Neural cell (in vitro differentiated cells): Measurements from ENCODE around the gene CHD9NB. TPM values are rescaled to one million over a fixed set of nuclear protein-coding genes. Genes with fewer than 3 reads are reported as not detected.

Experiments used
- H2AFZ ChIP-seq: fragments of 200-600, 300-800 bp; sonication (generic), shearing (Covaris generic); 2 replicates; pipeline ENCODE4 v1.6.0; 2014; ENCODE audit warnings: low read depth, mild to moderate bottlenecking, antibody characterized with exemption, low read length, moderate library complexity
- H3F3A ChIP-seq: fragments of 200-600 bp; shearing (Covaris generic); 2 replicates; pipeline ENCODE4 v1.6.1; 2016; ENCODE audit warnings: mild to moderate bottlenecking, moderate library complexity, mixed read lengths, antibody characterized with exemption, low read length; ENCODE audit not compliant: insufficient read depth, poor library complexity, severe bottlenecking
- H3K27ac ChIP-seq: fragments of 200-600, 300-800 bp; sonication (generic), shearing (Covaris generic); 2 replicates; pipeline ENCODE4 v1.5.1; 2014; ENCODE audit warnings: mild to moderate bottlenecking, low read length, moderate library complexity
- H3K27me3 ChIP-seq: fragments of 300-800, 200-600 bp; sonication (generic), shearing (Covaris generic); 2 replicates; pipeline ENCODE4 v1.6.0; 2014; ENCODE audit warnings: mild to moderate bottlenecking, low read depth, low read length, moderate library complexity; ENCODE audit not compliant: insufficient read depth
- H3K36me3 ChIP-seq: fragments of 300-800, 200-600 bp; sonication (generic), shearing (Covaris generic); 2 replicates; pipeline ENCODE4 v1.5.1; 2014; ENCODE audit warnings: mild to moderate bottlenecking, antibody characterized with exemption, low read length, moderate library complexity; ENCODE audit not compliant: insufficient read depth
- H3K4me2 ChIP-seq: fragments of 300-800, 200-600 bp; sonication (generic), shearing (Covaris generic); 2 replicates; pipeline ENCODE4 v1.6.0; 2014; ENCODE audit warnings: mild to moderate bottlenecking, low read length
- H3K4me3 ChIP-seq: fragments of 300-800, 200-600 bp; sonication (generic), shearing (Covaris generic); 2 replicates; pipeline ENCODE4 v1.5.1; 2014; ENCODE audit warnings: mild to moderate bottlenecking, low read length, moderate library complexity
- H3K79me2 ChIP-seq: fragments of 200-600 bp; shearing (Covaris generic); replicated peaks from 2 replicates; pipeline ENCODE4 v1.6.0; 2014; ENCODE audit warnings: mild to moderate bottlenecking, low read length, moderate library complexity; ENCODE audit not compliant: insufficient read depth
- H3K9ac ChIP-seq: fragments of 300-800, 200-600 bp; sonication (generic), shearing (Covaris generic); 2 replicates; pipeline ENCODE4 v1.6.1; 2016; ENCODE audit warnings: mild to moderate bottlenecking, low read length, mixed read lengths
- H3K9me2 ChIP-seq: fragments of 200-600 bp; shearing (Covaris generic); 2 replicates; pipeline ENCODE4 v1.6.1; 2016; ENCODE audit warnings: mild to moderate bottlenecking, low read length, mixed read lengths; ENCODE audit not compliant: insufficient read depth
- H3K9me3 ChIP-seq: fragments of 200-600, 300-800 bp; sonication (generic), shearing (Covaris generic); 2 replicates; pipeline ENCODE4 v1.6.1; 2016; ENCODE audit warnings: mild to moderate bottlenecking, mixed run types, low read length, moderate library complexity, mixed read lengths
- H4K20me1 ChIP-seq: fragments of 200-600 bp; shearing (Covaris generic); 2 replicates; pipeline ENCODE4 v1.6.1; 2016; ENCODE audit warnings: mild to moderate bottlenecking, mixed run types; ENCODE audit not compliant: insufficient read depth
- EP300 ChIP-seq: fragments of 450-650 bp; conservative IDR thresholded peaks from 2 replicates; pipeline ENCODE4 v1.6.1; 2014; ENCODE audit warnings: antibody characterized with exemption, mild to moderate bottlenecking, moderate library complexity; ENCODE audit not compliant: poor library complexity, severe bottlenecking
- EZH2 ChIP-seq: fragments of 200-600, 300-800 bp; shearing (Covaris generic), sonication (generic); IDR thresholded peaks from 2 replicates; pipeline ENCODE4 v1.6.1; 2014; ENCODE audit warnings: antibody characterized with exemption, low read length, borderline replicate concordance, mild to moderate bottlenecking; ENCODE audit not compliant: insufficient read depth, poor library complexity, severe bottlenecking
- MXI1 ChIP-seq: fragments of 450-650 bp; conservative IDR thresholded peaks from 2 replicates; pipeline ENCODE4 v1.6.1; 2014; ENCODE audit warnings: antibody characterized with exemption, mild to moderate bottlenecking; ENCODE audit not compliant: poor library complexity, severe bottlenecking
- POLR2AphosphoS5 ChIP-seq: IDR thresholded peaks from 2 replicates; pipeline ENCODE4 v1.6.1; 2012
- RAD21 ChIP-seq: fragments of 450-650 bp; conservative IDR thresholded peaks from 2 replicates; pipeline ENCODE4 v1.6.1; 2014; ENCODE audit warnings: antibody characterized with exemption, mild to moderate bottlenecking, moderate library complexity
- SMC3 ChIP-seq: fragments of 450-650 bp; conservative IDR thresholded peaks from 2 replicates; pipeline ENCODE4 v1.6.1; 2014; ENCODE audit warnings: antibody characterized with exemption, mild to moderate bottlenecking, moderate library complexity; ENCODE audit not compliant: poor library complexity
- TAF1 ChIP-seq: IDR thresholded peaks from 2 replicates; pipeline ENCODE4 v1.6.1; 2012; ENCODE audit warnings: low read depth
- polyA plus RNA-seq: library from polyadenylated mRNA; depleted of rRNA; stranded (reverse); fragments of >200 nt; gene quantifications from 2 replicates; pipeline ENCODE4 v1.2.3, GENCODE V29; 2014
- TF ChIP-seq, protein P1 (sequence below): fragments of 450-650 bp; IDR thresholded peaks from 2 replicates; pipeline ENCODE4 v1.5.1; 2014; ENCODE audit warnings: antibody characterized with exemption, mild to moderate bottlenecking, moderate library complexity; ENCODE audit not compliant: poor library complexity, severe bottlenecking
- TF ChIP-seq, protein P2 (sequence below): IDR thresholded peaks from 2 replicates; pipeline ENCODE4 v1.6.1; 2012; ENCODE audit warnings: borderline replicate concordance

The CHD9NB gene
- polyA plus RNA-seq, 1 donor from 2014 or later = 0.17 TPM

DNA sequence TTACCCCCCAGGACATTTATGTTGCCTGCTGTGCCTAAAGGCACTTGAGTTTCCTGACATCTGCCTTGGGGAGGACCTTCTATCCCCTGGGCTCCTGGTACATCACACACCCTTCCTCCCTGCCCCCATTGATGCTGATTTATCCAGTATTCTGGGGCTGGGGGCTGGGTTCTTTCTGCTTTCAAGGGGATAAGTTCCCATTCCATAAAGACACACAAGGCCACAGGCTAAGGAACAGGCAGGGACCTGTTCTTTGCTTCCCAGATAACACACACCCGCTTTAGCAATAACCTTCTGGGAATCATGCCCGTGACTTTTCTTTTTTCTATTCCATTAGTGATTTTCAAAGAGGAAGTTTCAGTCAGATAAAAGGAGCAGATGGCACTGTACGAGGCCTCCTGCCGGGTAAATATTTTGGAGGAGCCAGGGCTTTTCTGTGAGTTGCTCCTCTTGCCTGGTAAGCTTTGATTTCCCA, 32.7 kb upstream of the CHD9NB start:
- no peaks in the 10 kb centered on the region for H3F3A ChIP-seq
- H3K9me2 ChIP-seq = no peaks in the 10 kb centered on the region
- no peak overlapping the region for H3K4me3 ChIP-seq
- H3K79me2 ChIP-seq = no peaks in the 10 kb centered on the region
- H3K27ac ChIP-seq = no peak overlapping the region
- TF ChIP-seq POLR2AphosphoS5 (no peak), TAF1 (no peak), SMC3 (no peak), EZH2 (no peak), EP300 (no peak), MXI1 (no peak), RAD21 (no peak)
- TF ChIP-seq, protein P1, sequence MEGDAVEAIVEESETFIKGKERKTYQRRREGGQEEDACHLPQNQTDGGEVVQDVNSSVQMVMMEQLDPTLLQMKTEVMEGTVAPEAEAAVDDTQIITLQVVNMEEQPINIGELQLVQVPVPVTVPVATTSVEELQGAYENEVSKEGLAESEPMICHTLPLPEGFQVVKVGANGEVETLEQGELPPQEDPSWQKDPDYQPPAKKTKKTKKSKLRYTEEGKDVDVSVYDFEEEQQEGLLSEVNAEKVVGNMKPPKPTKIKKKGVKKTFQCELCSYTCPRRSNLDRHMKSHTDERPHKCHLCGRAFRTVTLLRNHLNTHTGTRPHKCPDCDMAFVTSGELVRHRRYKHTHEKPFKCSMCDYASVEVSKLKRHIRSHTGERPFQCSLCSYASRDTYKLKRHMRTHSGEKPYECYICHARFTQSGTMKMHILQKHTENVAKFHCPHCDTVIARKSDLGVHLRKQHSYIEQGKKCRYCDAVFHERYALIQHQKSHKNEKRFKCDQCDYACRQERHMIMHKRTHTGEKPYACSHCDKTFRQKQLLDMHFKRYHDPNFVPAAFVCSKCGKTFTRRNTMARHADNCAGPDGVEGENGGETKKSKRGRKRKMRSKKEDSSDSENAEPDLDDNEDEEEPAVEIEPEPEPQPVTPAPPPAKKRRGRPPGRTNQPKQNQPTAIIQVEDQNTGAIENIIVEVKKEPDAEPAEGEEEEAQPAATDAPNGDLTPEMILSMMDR = no peak
- TF ChIP-seq, protein P2, sequence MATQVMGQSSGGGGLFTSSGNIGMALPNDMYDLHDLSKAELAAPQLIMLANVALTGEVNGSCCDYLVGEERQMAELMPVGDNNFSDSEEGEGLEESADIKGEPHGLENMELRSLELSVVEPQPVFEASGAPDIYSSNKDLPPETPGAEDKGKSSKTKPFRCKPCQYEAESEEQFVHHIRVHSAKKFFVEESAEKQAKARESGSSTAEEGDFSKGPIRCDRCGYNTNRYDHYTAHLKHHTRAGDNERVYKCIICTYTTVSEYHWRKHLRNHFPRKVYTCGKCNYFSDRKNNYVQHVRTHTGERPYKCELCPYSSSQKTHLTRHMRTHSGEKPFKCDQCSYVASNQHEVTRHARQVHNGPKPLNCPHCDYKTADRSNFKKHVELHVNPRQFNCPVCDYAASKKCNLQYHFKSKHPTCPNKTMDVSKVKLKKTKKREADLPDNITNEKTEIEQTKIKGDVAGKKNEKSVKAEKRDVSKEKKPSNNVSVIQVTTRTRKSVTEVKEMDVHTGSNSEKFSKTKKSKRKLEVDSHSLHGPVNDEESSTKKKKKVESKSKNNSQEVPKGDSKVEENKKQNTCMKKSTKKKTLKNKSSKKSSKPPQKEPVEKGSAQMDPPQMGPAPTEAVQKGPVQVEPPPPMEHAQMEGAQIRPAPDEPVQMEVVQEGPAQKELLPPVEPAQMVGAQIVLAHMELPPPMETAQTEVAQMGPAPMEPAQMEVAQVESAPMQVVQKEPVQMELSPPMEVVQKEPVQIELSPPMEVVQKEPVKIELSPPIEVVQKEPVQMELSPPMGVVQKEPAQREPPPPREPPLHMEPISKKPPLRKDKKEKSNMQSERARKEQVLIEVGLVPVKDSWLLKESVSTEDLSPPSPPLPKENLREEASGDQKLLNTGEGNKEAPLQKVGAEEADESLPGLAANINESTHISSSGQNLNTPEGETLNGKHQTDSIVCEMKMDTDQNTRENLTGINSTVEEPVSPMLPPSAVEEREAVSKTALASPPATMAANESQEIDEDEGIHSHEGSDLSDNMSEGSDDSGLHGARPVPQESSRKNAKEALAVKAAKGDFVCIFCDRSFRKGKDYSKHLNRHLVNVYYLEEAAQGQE = no peak
- no peak overlapping the region for H2AFZ ChIP-seq
- no peaks in the 10 kb centered on the region for H3K36me3 ChIP-seq
- H3K9ac ChIP-seq = no peak overlapping the region
- H3K27me3 ChIP-seq = no peaks in the 10 kb centered on the region
- no peaks in the 10 kb centered on the region for H3K9me3 ChIP-seq
- H4K20me1 ChIP-seq = no peaks in the 10 kb centered on the region
- H3K4me2 ChIP-seq = no peak overlapping the region

DNA sequence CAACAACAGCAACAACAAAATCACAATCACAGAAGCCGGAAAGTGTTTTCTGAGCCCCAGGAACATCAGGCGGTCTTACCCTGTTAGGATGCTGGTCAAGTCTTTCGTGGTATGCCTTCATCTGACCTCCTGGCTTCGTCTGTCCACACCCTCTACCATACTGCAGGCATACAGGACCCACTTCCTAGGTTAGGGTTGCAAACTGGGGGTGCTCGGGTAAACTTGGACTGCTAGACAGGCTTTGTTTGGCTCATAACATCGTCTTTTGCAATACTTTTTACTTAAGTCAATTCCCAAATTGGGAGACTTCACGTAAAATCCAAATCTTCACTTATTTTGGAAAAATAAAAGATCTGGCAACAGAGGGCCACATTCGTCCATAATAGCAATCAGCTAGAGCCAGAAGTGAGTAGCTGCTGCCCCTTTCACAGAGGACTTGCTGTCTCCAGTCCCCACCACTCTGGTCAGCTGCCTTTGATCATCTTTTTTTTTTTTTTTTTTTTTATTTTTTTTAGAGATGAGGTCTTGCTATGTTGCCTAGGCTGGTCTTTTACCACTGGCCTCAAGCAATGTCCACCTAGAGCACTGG, 32.1 kb upstream of the CHD9NB start:
- no peaks in the 10 kb centered on the region for H3K9me2 ChIP-seq
- no peak overlapping the region for H3K27ac ChIP-seq
- H3K79me2 ChIP-seq = no peaks in the 10 kb centered on the region
- H3K27me3 ChIP-seq = no peaks in the 10 kb centered on the region
- no peaks in the 10 kb centered on the region for H3K36me3 ChIP-seq
- H4K20me1 ChIP-seq = no peaks in the 10 kb centered on the region
- no peaks in the 10 kb centered on the region for H3K9me3 ChIP-seq
- no peaks in the 10 kb centered on the region for H3F3A ChIP-seq
- no peak overlapping the region for H2AFZ ChIP-seq
- no peak overlapping the region for H3K9ac ChIP-seq
- H3K4me3 ChIP-seq = no peak overlapping the region
- TF ChIP-seq RAD21 (no peak), SMC3 (no peak), EP300 (no peak), MXI1 (no peak), POLR2AphosphoS5 (no peak), EZH2 (no peak), TAF1 (no peak)
- TF ChIP-seq, protein P2 = no peak
- TF ChIP-seq, protein P1 = no peak
- H3K4me2 ChIP-seq = no peak overlapping the region
